H54 (cell line): ENCODE measurements around the gene PRIMA1.

Source experiments
- DNase-seq: peaks from one replicate; pipeline ENCODE4 v3.0.0; 2011; ENCODE audit warnings: low spot score, mixed read lengths; ENCODE audit not compliant: insufficient read length
- FAIRE-seq: peaks from 3 replicates; lab custom pipeline; 2011; peaks lifted over from hg19 to GRCh38; lab: Jason Lieb, UNC
- POLR2A ChIP-seq: IDR thresholded peaks from 2 replicates; pipeline ENCODE4 v1.6.1; 2011; ENCODE audit warnings: low read depth, mild to moderate bottlenecking, low read length

The PRIMA1 gene

GRCh38 chr14:93712079-93712837 lies 76.0 kb downstream of the PRIMA1 start:
- TF ChIP-seq POLR2A, result no peak
- FAIRE-seq, result no peak
- DNase-seq, result no peak

DNA sequence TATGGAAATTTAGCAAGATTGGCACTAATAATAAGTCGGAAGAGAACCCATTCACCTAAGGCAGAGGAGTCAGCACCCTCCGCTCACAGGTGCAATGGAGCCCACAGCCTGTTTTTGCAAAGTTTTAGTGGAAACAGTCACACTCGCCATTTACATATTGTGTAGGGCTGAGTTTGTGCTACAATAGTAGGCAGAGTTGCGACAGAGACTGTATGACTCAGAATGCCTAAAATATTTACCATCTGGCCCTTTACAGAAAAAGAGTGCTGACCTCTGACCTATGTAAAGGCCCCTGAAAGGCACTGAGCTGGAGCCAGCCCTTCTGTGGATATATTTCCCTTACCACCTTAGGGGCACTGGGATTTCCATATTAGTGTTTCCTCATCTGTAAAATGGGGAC lies 79.0 kb downstream of the PRIMA1 start:
- TF ChIP-seq POLR2A, result no peak
- DNase-seq, result no peak
- FAIRE-seq, result no peak

DNA sequence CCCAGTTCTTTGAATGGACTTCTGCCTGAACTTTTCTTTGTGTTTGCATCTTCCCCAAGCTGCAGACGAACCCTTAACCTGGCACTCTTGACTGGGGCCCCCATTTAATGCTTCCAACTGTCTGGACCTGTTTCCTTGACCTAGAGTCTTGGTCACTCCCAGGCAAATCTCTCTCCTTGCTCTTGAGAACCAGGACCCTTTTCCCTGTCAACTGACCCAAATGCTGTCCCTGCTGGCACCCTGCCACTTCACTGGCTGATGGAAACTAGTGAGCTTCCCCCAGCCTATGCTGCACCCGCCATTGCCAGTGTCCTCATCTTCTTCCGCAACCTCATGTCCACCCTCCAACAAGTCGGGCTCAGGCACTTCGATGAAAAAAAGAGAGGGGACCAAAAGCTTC lies 79.5 kb downstream of the PRIMA1 start:
- FAIRE-seq, result no peak
- no peak for DNase-seq
- no peak for TF ChIP-seq POLR2A

- no peak for TF ChIP-seq POLR2A
- FAIRE-seq (no peak), DNase-seq (no peak)
Observed at GRCh38 chr14:93708311-93708734, 80.0 kb downstream of the PRIMA1 start.

- FAIRE-seq (no peak), DNase-seq (no peak)
- TF ChIP-seq POLR2A, result no peak
Observed at GRCh38 chr14:93707475-93707874, 80.8 kb downstream of the PRIMA1 start.

- FAIRE-seq, result no peak
- no peak for TF ChIP-seq POLR2A
- DNase-seq, result no peak
Observed at GRCh38 chr14:93706360-93706955, 81.8 kb downstream of the PRIMA1 start.

DNA sequence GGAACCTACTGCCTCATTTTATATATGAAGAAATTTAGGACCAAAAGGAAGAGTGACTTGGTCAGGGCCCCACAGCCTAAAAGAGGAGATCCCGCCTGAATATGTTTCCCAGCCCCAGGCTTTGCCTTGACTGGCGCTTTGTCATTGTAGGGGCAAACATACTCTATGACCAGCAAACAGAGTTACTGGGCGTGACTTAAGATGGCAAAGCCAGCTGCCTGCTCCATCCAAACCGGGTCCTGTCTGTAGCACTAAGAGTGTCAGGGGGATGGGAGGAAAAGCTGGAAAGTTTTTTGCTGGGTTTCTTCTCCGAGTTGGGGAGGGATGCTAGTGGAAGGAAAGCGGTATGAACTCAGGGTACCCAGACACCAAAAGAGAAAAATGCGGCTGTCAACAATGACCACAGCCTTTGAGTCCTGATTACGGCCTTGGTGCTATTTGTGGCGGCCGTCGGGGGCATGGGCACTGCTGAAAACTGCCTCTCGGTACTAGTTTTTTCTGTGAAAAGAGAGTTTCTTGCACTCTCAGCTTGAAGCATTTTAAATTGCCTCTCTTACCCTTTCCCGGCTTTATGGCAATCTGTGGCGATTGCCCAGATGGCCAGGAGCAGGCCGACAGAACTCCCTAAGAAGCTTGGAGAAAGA lies 82.7 kb downstream of the PRIMA1 start:
- no peak for FAIRE-seq
- TF ChIP-seq POLR2A, result no peak
- no peak for DNase-seq

DNA sequence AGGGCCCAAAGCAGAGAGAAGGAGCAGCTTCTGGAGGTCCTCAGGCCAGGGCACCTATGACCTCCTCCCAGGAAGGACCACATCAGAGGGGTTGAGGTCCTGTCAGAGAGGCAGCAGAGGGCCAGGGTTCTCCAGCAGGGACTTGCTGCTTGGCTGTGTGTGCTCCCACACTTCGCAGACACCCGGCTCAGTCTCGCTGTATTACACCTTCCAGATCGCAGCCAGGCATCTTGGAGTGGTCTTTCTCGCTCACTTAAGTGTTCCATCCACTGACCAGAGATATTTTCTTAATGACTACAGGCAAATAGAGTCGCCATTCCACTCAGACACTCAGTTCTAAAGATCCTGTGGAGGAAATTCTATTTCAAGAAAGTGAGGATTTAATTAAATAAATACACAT lies 84.3 kb downstream of the PRIMA1 start:
- DNase-seq (no peak), FAIRE-seq (no peak)
- TF ChIP-seq POLR2A, result no peak

DNA sequence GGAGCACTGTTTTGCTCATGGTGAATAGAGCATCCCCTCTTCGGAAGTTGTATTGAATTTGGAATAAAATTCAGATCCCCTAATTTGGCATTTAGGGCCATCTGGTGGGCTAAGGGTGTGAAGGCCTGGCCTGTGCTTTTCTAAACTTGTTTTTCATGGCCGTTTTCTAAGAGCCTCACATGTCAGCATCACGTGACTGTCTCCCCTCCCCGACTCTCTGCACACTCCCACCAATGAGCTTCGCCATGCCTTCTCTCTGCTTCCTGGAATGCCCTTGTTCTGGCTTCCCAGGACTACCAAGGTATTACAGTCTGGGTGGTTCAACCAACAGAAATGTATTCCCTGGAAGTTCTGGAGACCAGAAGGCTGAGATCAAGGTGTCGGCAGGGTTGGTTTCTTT lies 85.3 kb downstream of the PRIMA1 start:
- FAIRE-seq, result no peak
- TF ChIP-seq POLR2A, result no peak
- DNase-seq, result no peak

GRCh38 chr14:93701562-93701961 lies 86.7 kb downstream of the PRIMA1 start:
- DNase-seq, result no peak
- FAIRE-seq, result no peak
- TF ChIP-seq POLR2A, result no peak

GRCh38 chr14:93700928-93701327 lies 87.4 kb downstream of the PRIMA1 start:
- DNase-seq (no peak), FAIRE-seq (no peak)
- no peak for TF ChIP-seq POLR2A

DNA sequence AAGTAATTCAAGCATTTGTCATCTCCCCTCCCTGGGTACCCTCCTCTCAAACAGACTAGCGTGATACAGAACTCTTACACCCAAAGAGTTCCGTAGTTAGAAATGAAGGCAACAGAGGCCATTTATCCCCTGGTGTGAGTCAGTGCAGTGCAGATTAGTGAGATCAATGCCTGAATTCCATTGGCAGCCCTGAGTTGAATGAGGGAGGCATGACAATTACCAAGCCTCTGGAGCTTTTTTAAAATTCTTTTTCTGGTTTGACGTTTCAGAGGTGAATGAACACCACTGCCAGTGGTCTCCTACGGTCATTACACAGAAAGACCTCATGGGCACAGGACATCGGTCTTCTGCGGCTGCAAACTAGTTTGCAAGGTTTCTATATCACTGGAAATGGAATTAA lies 94.4 kb downstream of the PRIMA1 start:
- FAIRE-seq (no peak), DNase-seq (no peak)
- TF ChIP-seq POLR2A, result no peak

DNA sequence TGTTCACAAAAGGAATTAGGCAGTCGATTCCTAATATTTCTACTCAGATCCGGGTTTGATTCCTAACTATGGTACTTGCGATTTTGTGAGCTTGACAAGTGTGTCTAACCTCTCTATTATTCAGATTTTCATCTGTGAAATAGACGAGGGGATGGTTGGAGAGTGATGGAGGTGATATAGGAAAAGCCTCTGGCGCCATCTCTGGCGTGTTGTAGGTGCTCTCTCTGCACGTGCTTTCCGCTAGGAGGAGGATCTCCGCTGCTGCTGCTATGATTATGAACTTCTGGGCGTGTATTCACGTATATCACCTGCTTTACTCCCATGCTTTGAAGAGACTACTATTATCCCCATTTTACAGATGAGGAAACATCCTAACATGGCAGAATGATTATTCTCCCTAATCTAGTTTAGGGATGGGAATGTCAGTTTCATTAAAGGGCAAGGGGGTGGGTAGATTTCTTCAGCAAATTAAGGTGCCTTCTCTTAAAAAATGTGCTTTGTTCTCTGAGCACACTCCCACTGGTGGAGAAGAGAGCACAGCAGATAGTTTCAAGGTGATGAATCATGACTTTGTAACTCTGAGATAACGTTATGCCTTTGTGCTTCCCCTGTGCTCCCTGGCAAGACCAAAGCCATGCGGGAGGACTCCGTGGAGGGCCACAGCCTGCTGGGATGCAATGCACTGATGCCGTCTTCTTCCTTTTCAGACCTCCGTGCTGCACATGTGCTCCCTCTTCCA lies 97.1 kb downstream of the PRIMA1 start:
- TF ChIP-seq POLR2A, result no peak
- FAIRE-seq, result no peak
- DNase-seq, result no peak

GRCh38 chr14:93690146-93690545 lies 98.1 kb downstream of the PRIMA1 start:
- no peak for FAIRE-seq
- no peak for TF ChIP-seq POLR2A

More at GRCh38 chr14:93690146-93690545, 98.1 kb downstream of the PRIMA1 start:
- no peak for DNase-seq
